ENCODE data around the gene ZFP90.

The ZFP90 gene

DNA sequence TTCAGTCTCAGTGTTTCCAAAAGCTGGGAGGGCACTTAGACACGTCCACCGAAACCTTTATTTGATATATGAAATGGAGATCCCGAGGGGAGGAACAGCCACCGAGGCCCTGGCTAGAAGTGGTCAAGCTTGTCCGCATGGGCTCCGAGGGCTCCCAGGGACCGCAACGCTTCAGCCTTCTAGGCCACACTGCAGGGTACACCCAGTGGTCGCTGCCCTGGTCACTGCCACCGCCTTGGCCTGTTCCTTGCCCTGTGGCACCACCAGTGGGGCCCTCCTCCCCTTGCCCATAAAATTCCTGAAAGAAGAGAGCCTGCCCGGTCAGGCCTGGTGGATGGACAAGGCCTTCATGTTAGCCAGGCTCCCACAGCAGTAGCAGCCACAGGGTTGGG is 46.9 kb upstream of the ZFP90 start:
- TF ChIP-seq TCF12 (IDR thresholded peaks at IDR 0.05; ENCODE audit: low read depth) (no peak), TEAD4 (IDR thresholded peaks at IDR 0.05) (no peak), NFIC (IDR thresholded peaks at IDR 0.05) (no peak), USF1 (IDR thresholded peaks at IDR 0.05) (no peak), EP300 (IDR thresholded peaks at IDR 0.05; ENCODE audit: borderline replicate concordance) (no peak), MAX (IDR thresholded peaks at IDR 0.05) (no peak), ZBTB7A (IDR thresholded peaks at IDR 0.05; ENCODE audit: low read depth) (no peak), CREB1 (IDR thresholded peaks at IDR 0.05; ENCODE audit: low read depth) (no peak), RAD21 (IDR thresholded peaks at IDR 0.05; ENCODE audit: low read depth) (no peak), EGR1 (IDR thresholded peaks at IDR 0.05) (no peak), CEBPB (IDR thresholded peaks at IDR 0.05) (no peak), FOXM1 (IDR thresholded peaks at IDR 0.05; ENCODE audit: borderline replicate concordance, low read depth) (no peak)

GRCh38 chr16:68492543-68493411 is 46.3 kb upstream of the ZFP90 start:
- TF ChIP-seq TEAD4 (IDR thresholded peaks at IDR 0.05) (peak; percentile 68), TCF12 (IDR thresholded peaks at IDR 0.05; ENCODE audit: low read depth) (peak; percentile 98), YY1 (IDR thresholded peaks at IDR 0.05; ENCODE audit: low read depth) (no peak), RAD21 (IDR thresholded peaks at IDR 0.05; ENCODE audit: low read depth) (no peak), MAX (IDR thresholded peaks at IDR 0.05) (no peak), ZBTB7A (IDR thresholded peaks at IDR 0.05; ENCODE audit: low read depth) (0 out of 2 replicates have a peak, but pooled peaks have one; percentile 57), NFIC (IDR thresholded peaks at IDR 0.05) (peak; percentile 89), TAF1 (IDR thresholded peaks at IDR 0.05; ENCODE audit: low read depth) (no peak), CEBPB (IDR thresholded peaks at IDR 0.05) (no peak), CREB1 (IDR thresholded peaks at IDR 0.05; ENCODE audit: low read depth) (no peak), FOXM1 (IDR thresholded peaks at IDR 0.05; ENCODE audit: borderline replicate concordance, low read depth) (0 out of 2 replicates have a peak, but pooled peaks have one; percentile 30), EP300 (IDR thresholded peaks at IDR 0.05; ENCODE audit: borderline replicate concordance) (peak; percentile 85), EGR1 (IDR thresholded peaks at IDR 0.05) (no peak), USF1 (IDR thresholded peaks at IDR 0.05) (no peak)
- TF ChIP-seq, protein P1, sequence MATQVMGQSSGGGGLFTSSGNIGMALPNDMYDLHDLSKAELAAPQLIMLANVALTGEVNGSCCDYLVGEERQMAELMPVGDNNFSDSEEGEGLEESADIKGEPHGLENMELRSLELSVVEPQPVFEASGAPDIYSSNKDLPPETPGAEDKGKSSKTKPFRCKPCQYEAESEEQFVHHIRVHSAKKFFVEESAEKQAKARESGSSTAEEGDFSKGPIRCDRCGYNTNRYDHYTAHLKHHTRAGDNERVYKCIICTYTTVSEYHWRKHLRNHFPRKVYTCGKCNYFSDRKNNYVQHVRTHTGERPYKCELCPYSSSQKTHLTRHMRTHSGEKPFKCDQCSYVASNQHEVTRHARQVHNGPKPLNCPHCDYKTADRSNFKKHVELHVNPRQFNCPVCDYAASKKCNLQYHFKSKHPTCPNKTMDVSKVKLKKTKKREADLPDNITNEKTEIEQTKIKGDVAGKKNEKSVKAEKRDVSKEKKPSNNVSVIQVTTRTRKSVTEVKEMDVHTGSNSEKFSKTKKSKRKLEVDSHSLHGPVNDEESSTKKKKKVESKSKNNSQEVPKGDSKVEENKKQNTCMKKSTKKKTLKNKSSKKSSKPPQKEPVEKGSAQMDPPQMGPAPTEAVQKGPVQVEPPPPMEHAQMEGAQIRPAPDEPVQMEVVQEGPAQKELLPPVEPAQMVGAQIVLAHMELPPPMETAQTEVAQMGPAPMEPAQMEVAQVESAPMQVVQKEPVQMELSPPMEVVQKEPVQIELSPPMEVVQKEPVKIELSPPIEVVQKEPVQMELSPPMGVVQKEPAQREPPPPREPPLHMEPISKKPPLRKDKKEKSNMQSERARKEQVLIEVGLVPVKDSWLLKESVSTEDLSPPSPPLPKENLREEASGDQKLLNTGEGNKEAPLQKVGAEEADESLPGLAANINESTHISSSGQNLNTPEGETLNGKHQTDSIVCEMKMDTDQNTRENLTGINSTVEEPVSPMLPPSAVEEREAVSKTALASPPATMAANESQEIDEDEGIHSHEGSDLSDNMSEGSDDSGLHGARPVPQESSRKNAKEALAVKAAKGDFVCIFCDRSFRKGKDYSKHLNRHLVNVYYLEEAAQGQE (IDR thresholded peaks at IDR 0.05; ENCODE audit: low read depth) = no peak

GRCh38 chr16:68493412-68494070 is 45.5 kb upstream of the ZFP90 start:
- TF ChIP-seq TAF1 (IDR thresholded peaks at IDR 0.05; ENCODE audit: low read depth) (no peak), ZBTB7A (IDR thresholded peaks at IDR 0.05; ENCODE audit: low read depth) (0 out of 2 replicates have a peak, but pooled peaks have one; percentile 2)

DNA sequence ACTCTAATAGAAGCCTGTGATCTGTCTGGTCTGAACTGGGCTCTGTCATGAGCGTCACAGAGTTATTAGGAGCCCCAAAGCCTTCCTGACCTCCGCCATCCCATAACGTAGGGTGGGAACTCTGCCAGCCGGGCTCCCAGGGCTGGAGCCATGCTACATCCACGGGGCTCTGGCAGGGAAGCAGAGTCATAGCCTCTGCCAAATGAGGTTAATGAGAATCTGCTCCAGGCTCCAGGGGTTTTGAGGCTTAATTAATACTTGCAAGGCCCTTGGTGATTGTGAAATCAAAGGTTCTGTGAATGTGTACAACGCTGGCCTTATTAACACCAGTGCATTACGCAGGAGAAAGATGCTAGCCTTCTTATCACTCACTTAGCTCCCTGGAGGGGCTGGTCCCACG is 42.4 kb upstream of the ZFP90 start:
- TF ChIP-seq NFIC (IDR thresholded peaks at IDR 0.05) (no peak), TAF1 (IDR thresholded peaks at IDR 0.05; ENCODE audit: low read depth) (no peak), ZBTB7A (IDR thresholded peaks at IDR 0.05; ENCODE audit: low read depth) (no peak), TEAD4 (IDR thresholded peaks at IDR 0.05) (no peak), YY1 (IDR thresholded peaks at IDR 0.05; ENCODE audit: low read depth) (no peak), USF1 (IDR thresholded peaks at IDR 0.05) (no peak), CREB1 (IDR thresholded peaks at IDR 0.05; ENCODE audit: low read depth) (no peak), MAX (IDR thresholded peaks at IDR 0.05) (no peak), RAD21 (IDR thresholded peaks at IDR 0.05; ENCODE audit: low read depth) (no peak), EGR1 (IDR thresholded peaks at IDR 0.05) (no peak), TCF12 (IDR thresholded peaks at IDR 0.05; ENCODE audit: low read depth) (no peak), CEBPB (IDR thresholded peaks at IDR 0.05) (no peak), FOXM1 (IDR thresholded peaks at IDR 0.05; ENCODE audit: borderline replicate concordance, low read depth) (no peak)
- TF ChIP-seq, protein P1 (IDR thresholded peaks at IDR 0.05; ENCODE audit: low read depth) = no peak

All from Ishikawa (cell line).